Stimulated activated naive B cell treated with anti-CD40 and anti-IgM and Interleukin-4, amounts not matched to agents 10 μg/mL and 1 μg/mL and 100 μg/mL, for 72 hours (primary cell): ENCODE measurements around the gene GLS.

ENCODE experiments used
- ATAC-seq, 2 donors: fragments of 150-1000 bp; cut with Tn5 transposase; replicated peaks; 2 replicates each; pipeline ENCODE4 v1.10.0; 2021; ENCODE audit warnings: moderate library complexity in 1 of 2
- DNase-seq: peaks from one replicate; pipeline ENCODE4 v3.0.0; 2021
- H3K27ac Mint-ChIP-seq: one replicate; pipeline ENCODE4 v1.8.0; 2022; ENCODE audit warnings: mild to moderate bottlenecking, mixed read lengths
- H3K27me3 Mint-ChIP-seq, 2 donors: one replicate each; pipeline ENCODE4 v1.8.0; 2022; ENCODE audit warnings: mixed read lengths in 2 of 2
- H3K36me3 Mint-ChIP-seq, 2 donors: one replicate each; pipeline ENCODE4 v1.8.0; 2022; ENCODE audit warnings: mixed read lengths in 2 of 2, mild to moderate bottlenecking in 1 of 2
- H3K4me1 Mint-ChIP-seq, 2 donors: one replicate each; pipeline ENCODE4 v1.8.0; 2022; ENCODE audit warnings: mixed read lengths in 2 of 2, mild to moderate bottlenecking in 1 of 2
- H3K4me3 Mint-ChIP-seq, 2 donors: one replicate each; pipeline ENCODE4 v1.8.0; 2022; ENCODE audit warnings: mild to moderate bottlenecking in 2 of 2, mixed read lengths in 2 of 2, moderate library complexity in 1 of 2
- H3K9me3 Mint-ChIP-seq, 2 donors: one replicate each; pipeline ENCODE4 v1.8.0; 2022; ENCODE audit warnings: mixed read lengths in 2 of 2, mild to moderate bottlenecking in 1 of 2

GLS gene

DNA sequence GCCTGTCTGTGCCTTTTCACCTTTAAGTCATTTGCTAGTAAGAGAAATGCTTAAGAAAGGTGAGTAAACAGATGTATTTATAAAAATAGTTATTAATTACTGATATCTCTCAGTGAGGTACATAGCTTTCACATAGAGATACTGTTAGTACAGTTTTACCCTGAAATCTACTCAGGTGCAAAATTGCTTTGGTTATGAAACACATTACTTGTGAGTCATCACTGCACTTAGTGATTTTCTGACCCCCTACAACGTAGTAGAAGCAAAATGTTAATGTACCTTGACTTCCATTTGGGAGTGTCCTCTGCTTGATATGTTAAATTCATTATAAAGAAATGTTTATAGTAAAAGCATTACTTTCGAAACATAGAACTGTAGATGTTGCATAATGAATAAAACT is 6.5 kb downstream of the GLS start:
- peaks cover 33 to 74% of the 10 kb centered on the region in 2 donors for H3K4me1 Mint-ChIP-seq
- H3K4me3 Mint-ChIP-seq = no peak overlapping the region
- DNase-seq = no peak
- ATAC-seq = peak; percentile 66 to 71
- H3K27me3 Mint-ChIP-seq = no peaks in the 10 kb centered on the region
- no peak overlapping the region for H3K27ac Mint-ChIP-seq
- H3K36me3 Mint-ChIP-seq = peaks cover 18 to 35% of the 10 kb centered on the region in 2 donors
- H3K9me3 Mint-ChIP-seq = no peaks in the 10 kb centered on the region

DNA sequence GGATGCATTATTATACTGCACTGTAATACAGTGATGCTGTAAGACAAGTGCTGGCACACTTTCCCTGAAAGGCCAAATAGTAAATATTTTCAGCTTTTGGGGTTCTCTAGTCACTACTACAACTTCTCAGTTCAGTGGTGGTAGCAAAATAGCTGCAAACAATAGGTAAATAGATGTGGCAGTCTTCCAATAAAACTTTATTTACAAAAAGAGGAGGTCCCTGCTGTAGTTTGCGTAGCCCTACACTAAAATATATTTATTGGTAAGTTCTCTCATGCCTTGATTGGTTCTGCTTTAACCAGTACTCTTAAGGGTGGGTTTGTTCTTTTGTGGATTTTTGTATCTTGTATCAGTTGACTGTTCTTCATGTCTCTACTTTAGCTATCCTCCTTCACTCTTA is 7.8 kb downstream of the GLS start:
- peaks cover 18 to 32% of the 10 kb centered on the region in 2 donors for H3K36me3 Mint-ChIP-seq
- ATAC-seq (no peak), DNase-seq (no peak)
- no peak overlapping the region for H3K27ac Mint-ChIP-seq
- peak overlapping the region in 1 of 2 donors; percentile 9 for H3K4me3 Mint-ChIP-seq
- H3K9me3 Mint-ChIP-seq = no peaks in the 10 kb centered on the region
- H3K4me1 Mint-ChIP-seq = peaks cover 29 to 68% of the 10 kb centered on the region in 2 donors
- H3K27me3 Mint-ChIP-seq = no peaks in the 10 kb centered on the region

DNA sequence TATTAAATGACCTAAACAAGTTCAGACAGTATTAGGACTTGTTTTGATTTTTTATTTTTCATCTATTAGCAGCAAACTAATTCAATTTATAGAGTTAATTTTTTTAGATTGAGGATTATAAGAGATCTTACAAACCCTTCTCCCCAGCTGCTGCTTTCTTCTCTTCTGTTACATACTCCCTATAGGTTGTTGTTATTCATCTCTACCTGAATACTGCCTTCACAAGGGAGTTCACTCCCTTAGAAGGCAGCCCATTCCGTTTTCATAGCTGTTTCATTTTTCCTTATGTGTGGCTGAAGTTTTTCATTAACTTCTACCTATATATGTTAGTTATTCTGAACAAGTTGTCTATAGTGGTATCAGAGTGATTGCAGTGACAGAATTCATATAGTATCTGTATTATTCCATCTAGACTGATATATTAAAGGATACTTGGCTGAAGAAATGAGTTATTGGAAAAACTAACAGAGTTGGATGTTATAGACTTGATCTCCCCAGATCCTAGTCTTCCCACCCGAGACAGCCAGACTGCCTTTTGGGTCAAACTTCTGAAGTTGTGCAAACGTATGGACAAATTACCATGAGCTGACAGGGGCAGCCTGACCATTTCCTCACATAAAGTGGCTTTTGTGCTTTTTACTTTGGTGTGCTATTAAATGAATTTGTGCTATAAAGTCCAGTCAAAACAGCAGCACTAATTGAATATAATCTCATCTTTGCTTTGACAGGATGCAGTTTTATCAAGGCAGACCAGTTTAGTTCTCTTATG is 8.7 kb downstream of the GLS start:
- peaks cover 13 to 26% of the 10 kb centered on the region in 2 donors for H3K36me3 Mint-ChIP-seq
- DNase-seq (no peak), ATAC-seq (no peak)
- H3K27me3 Mint-ChIP-seq = no peaks in the 10 kb centered on the region
- H3K4me1 Mint-ChIP-seq = peaks cover 24 to 60% of the 10 kb centered on the region in 2 donors
- H3K9me3 Mint-ChIP-seq = no peaks in the 10 kb centered on the region
- no peak overlapping the region for H3K4me3 Mint-ChIP-seq
- H3K27ac Mint-ChIP-seq = peak overlapping the region; percentile 39

DNA sequence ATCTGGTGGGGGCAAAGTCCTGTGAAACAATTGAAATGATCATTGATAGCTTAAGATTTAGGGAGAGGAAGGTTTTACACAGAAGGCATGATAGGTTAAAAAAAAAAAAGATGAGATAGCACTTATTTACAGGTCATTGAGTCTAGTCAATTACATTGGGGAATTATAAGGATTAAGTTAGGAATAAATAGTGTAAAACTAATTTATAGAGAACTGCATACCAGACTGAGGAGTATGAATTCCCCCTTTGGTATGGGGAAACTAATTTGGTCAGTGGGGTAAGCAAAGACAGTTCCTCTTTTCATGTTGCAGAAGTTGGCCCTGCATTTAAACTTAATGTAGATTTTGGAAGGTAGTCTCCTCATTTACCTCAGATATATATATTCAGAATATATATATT is 10.8 kb downstream of the GLS start:
- Mint-ChIP-seq H3K36me3 (peaks cover 9 to 18% of the 10 kb centered on the region in 2 donors), H3K27me3 (no peaks in the 10 kb centered on the region), H3K4me1 (peaks cover 17 to 50% of the 10 kb centered on the region in 2 donors), H3K27ac (peak overlapping the region; percentile 32), H3K4me3 (peak overlapping the region; percentile 50 to 51), H3K9me3 (no peaks in the 10 kb centered on the region)
- DNase-seq (no peak), ATAC-seq (peak; percentile 92 to 93)

DNA sequence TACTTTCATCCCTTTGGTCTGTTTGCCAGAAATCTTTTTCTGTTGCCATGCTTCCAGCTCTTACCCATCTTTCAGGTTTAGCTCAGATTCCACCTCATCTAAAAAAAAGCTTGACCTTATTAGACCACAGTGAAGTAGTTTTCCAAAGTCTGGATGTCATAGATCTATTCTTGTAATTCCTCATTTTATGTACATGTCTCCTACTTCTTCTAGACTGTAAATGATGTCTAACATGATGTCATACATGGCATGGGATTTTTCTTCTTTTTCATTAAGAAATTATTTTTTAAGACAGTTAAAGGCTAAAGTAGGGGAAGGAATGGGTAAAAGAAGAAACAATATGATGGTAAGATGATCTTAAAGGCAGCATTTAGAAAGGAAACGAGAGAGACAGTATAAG is 11.3 kb downstream of the GLS start:
- Mint-ChIP-seq H3K4me3 (peak overlapping the region; percentile 45 to 47), H3K9me3 (no peaks in the 10 kb centered on the region), H3K27me3 (no peaks in the 10 kb centered on the region), H3K36me3 (peaks cover 13 to 24% of the 10 kb centered on the region in 2 donors), H3K27ac (no peak overlapping the region), H3K4me1 (peaks cover 17 to 52% of the 10 kb centered on the region in 2 donors)
- ATAC-seq (peak in 1 of 2 donors; percentile 20), DNase-seq (no peak)

DNA sequence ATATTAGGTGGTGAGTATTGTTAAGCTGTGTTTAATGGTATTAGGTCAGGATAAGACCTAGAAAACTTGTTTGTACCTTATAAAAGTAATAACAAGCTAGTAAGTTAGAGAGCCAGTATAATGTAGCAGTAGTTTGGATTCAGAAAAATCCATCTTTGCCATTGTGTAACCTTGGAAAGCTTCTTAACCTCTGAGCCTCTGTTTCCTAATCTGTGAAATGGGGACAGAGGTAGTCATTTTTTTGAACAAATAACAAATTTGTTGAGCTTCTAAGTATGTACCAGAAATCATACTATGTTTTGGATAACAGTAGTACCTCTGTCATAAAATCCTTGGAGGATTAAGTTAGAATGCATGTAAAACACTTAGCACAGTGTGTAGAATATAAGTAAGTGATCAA is 12.5 kb downstream of the GLS start:
- H3K27ac Mint-ChIP-seq = no peak overlapping the region
- ATAC-seq = no peak
- H3K4me3 Mint-ChIP-seq = no peak overlapping the region
- H3K9me3 Mint-ChIP-seq = no peaks in the 10 kb centered on the region
- peaks cover 16 to 44% of the 10 kb centered on the region in 2 donors for H3K4me1 Mint-ChIP-seq
- no peaks in the 10 kb centered on the region for H3K27me3 Mint-ChIP-seq
- DNase-seq = no peak
- H3K36me3 Mint-ChIP-seq = peaks cover 13 to 27% of the 10 kb centered on the region in 2 donors

DNA sequence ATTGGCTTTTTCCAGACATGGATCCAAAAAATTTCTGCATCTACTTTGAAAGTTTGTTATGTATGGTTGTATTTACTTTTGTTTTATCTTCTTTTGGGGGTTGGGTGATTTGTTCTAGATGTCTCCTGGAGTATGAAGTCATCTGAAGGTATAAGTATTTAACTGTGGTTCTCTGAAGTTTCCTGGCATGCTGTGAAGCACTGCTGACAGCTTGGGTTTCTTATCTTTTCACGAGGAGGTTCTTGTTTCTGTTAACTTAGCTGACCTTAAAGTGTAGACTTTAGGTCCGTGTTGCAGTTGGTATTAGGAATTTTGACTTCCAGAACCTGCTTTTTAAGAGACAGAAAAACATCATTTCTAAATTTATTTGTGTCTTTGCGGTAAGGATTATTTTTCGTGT is 15.9 kb downstream of the GLS start:
- Mint-ChIP-seq H3K27ac (no peak overlapping the region), H3K9me3 (no peaks in the 10 kb centered on the region), H3K36me3 (peaks cover 6 to 18% of the 10 kb centered on the region in 2 donors), H3K4me1 (peaks cover 4 to 16% of the 10 kb centered on the region in 2 donors), H3K27me3 (no peaks in the 10 kb centered on the region), H3K4me3 (no peak overlapping the region)
- no peak for DNase-seq
- no peak for ATAC-seq

DNA sequence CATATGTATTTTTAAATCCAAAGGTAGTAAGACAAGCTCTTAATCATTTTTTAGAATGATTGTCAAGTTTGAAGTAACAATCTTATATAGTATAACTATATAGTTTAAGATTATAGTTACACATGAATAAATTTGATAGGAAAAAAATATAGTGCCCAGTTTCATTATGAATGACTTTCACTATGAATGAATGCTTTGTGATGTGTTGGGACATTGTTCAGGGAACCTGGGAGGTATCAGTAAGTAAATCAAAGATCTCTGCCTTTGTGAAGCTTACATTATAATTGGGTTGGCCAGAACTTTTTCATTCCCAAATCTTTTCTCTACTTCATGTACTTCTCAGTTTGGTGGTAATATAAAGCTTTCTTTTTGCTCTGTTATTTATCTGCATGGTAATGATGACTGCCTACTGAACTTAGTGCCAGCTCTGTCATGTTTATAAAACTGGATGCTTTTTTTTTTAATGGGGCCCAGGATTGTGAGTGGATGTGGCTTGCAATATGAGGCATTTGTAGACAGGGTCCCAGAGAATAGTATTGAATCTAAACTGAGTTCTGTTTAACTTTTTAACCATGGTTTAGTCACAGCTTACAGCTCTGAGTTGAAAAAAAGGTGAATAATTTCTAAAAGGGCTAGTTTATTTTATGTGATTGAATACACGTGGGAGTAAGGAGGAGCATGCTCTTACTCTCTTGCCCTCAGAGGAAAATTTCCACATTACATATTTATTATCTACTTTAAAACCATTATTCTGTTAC is 23.3 kb downstream of the GLS start:
- H3K9me3 Mint-ChIP-seq = no peaks in the 10 kb centered on the region
- no peaks in the 10 kb centered on the region for H3K27me3 Mint-ChIP-seq
- ATAC-seq (no peak), DNase-seq (no peak)
- peaks cover 12 to 27% of the 10 kb centered on the region in 2 donors for H3K36me3 Mint-ChIP-seq
- H3K27ac Mint-ChIP-seq = no peak overlapping the region
- H3K4me1 Mint-ChIP-seq = peaks cover 1 to 4% of the 10 kb centered on the region in 2 donors
- no peak overlapping the region for H3K4me3 Mint-ChIP-seq

DNA sequence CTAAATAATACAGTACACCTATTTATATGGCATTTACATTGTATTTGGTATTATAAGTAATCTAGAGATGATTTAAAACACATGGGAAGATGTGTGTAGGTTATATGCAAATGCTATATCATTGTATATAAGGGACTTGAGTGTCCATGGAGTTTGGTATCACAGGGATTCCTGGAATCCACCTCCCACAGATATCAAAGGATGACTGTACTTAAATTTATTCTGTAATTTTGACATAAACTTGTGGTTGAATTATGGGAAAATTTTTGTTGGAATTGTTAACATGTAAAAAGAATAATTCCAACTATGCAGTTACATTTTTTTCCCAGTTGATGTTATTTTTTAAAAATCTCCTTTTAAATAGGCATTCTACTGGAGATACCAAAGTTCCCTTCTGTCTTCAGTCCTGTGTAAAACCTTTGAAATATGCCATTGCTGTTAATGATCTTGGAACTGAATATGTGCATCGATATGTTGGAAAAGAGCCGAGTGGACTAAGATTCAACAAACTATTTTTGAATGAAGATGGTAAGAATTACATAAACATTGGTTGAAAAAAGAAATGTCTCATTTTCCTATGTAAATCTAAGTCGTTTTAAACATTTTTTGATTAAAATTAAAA is 24.1 kb downstream of the GLS start:
- Mint-ChIP-seq H3K27ac (no peak overlapping the region), H3K4me1 (peaks cover 3 to 4% of the 10 kb centered on the region in 2 donors), H3K4me3 (no peak overlapping the region), H3K9me3 (no peaks in the 10 kb centered on the region), H3K27me3 (no peaks in the 10 kb centered on the region), H3K36me3 (peaks cover 12 to 30% of the 10 kb centered on the region in 2 donors)
- no peak for ATAC-seq
- no peak for DNase-seq

DNA sequence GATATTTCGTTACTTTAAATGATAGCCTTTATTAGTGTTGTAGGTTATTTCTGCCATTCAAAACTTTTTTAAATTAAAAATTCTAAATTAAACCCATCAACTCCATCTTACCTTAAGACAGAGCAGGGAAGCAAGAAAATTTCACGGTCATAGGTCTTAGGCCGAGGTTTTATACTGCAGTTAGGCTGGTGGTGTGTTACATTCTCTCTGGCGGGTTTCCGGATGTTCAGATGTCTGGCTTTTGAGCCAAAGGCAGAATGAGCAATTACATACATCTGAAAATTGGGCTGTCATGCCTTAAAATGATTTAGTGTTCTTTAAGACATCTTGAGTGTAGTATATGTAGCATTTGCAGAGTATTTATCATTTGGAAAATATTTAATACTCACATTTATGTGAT is 27.9 kb downstream of the GLS start:
- ATAC-seq = no peak
- no peaks in the 10 kb centered on the region for H3K27me3 Mint-ChIP-seq
- no peaks in the 10 kb centered on the region for H3K9me3 Mint-ChIP-seq
- H3K4me3 Mint-ChIP-seq = no peak overlapping the region
- H3K36me3 Mint-ChIP-seq = peaks cover 12 to 25% of the 10 kb centered on the region in 2 donors
- H3K4me1 Mint-ChIP-seq = peaks cover 3 to 4% of the 10 kb centered on the region in 2 donors
- no peak for DNase-seq
- H3K27ac Mint-ChIP-seq = no peak overlapping the region

DNA sequence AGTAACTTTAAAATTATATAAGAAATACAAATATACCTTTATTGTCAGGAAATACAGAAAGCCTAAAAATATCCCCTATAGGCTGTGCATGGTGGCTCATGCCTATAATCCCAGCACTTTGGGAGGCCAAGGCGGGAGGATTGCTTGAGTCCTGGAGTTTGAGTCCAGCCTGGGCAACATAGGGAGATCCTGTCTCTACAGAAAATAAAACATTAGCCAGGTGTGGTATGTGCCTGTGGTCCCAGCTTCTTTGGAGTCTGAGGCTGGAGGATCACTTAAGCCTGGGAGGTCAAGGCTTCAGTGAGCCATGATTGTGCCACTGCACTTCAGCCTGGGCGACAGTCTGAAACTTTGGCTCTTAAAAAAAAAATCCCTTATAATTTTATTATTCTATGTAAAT is 29.1 kb downstream of the GLS start:
- H3K4me1 Mint-ChIP-seq = peaks cover 2 to 4% of the 10 kb centered on the region in 2 donors
- ATAC-seq = no peak
- DNase-seq = no peak
- no peak overlapping the region for H3K27ac Mint-ChIP-seq
- H3K4me3 Mint-ChIP-seq = no peak overlapping the region
- H3K9me3 Mint-ChIP-seq = no peaks in the 10 kb centered on the region
- H3K36me3 Mint-ChIP-seq = peaks cover 9 to 22% of the 10 kb centered on the region in 2 donors
- H3K27me3 Mint-ChIP-seq = no peaks in the 10 kb centered on the region

DNA sequence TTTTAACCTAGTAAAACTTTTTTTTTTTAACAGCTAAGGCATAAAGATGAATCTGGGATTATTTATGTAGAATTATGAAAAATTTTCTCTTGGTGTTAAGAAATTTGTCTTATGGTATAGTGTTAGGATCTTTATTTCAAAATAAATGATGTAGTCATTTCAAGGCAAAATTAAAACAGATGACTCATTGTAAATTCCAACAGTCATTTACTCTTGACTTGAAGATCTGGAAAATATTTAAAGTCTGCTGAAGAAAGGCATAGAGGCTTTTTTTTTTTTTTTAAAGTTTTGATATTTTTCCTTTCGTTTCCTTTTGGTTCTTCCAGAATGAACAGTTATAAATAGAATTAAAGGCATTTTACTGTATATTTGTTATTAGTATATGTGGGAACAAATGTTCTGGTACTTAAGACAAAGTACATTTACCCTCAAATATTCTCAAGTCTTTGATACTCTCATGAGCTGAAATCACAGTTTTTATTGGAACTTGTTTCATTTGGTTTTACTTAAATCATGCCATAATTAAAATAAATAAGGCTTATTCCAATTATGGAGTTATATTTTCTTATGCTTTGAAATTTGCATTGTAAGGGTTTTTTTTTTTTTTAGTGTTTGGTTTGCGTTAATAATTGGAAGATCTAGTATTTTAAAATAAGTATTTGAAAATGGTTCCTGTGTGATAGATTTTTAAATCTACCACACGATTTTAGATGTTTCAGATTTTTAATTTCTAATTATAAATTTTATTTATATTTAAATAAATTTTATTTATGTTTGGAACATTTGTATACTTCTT is 29.9 kb downstream of the GLS start:
- no peak for DNase-seq

DNA sequence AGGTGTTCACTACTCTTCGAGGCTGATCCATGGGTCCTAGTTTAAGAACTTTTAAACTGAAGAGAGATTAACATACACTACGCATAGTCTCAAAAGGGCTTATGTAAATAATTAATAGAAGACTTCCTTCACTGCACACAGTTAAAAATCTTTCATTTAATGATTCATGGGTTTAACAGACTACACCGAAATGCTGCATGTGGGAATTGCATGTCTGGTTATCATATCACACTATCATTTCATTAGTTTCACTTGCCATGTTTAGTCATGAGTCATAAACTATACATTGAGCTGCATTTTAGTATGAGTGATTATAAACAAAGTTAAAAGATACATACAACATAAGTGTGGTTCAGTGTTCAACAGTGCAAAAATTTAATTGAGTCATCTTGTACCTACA is 31.2 kb downstream of the GLS start:
- H3K36me3 Mint-ChIP-seq = peaks cover 16 to 23% of the 10 kb centered on the region in 2 donors
- no peak overlapping the region for H3K4me3 Mint-ChIP-seq
- DNase-seq = no peak
- no peak overlapping the region for H3K27ac Mint-ChIP-seq
- peaks cover 2 to 4% of the 10 kb centered on the region in 2 donors for H3K4me1 Mint-ChIP-seq
- H3K9me3 Mint-ChIP-seq = no peaks in the 10 kb centered on the region
- peak; percentile 55 to 71 for ATAC-seq
- no peaks in the 10 kb centered on the region for H3K27me3 Mint-ChIP-seq

More for the DNA sequence above, 29.9 kb downstream of the GLS start:
- Mint-ChIP-seq H3K27ac (no peak overlapping the region), H3K27me3 (no peaks in the 10 kb centered on the region), H3K9me3 (no peaks in the 10 kb centered on the region), H3K36me3 (peaks cover 10 to 18% of the 10 kb centered on the region in 2 donors), H3K4me1 (peaks cover 2 to 4% of the 10 kb centered on the region in 2 donors), H3K4me3 (no peak overlapping the region)
- ATAC-seq = no peak

DNA sequence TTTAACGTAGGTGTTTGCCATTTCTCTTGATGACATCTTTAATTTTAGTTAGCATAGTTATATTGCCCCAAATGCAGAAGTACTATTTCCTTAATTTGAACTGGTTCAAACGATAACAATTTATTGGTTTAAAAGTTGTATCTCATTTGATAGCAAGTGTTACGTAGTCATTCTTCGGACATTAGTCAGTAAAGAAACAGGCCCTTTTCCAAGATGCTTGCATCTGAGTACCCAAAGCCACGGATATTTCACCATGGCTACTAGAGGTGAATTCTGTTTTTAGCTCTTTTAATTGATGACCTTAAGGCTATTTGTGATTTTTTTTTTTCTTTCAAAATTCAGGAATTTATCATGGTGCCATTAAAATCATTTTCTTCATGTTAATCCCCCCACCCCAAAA is 32.1 kb downstream of the GLS start:
- Mint-ChIP-seq H3K4me1 (peaks cover 2% of the 10 kb centered on the region in 2 donors), H3K36me3 (peaks cover 23 to 27% of the 10 kb centered on the region in 2 donors), H3K27ac (no peak overlapping the region), H3K4me3 (no peak overlapping the region), H3K27me3 (no peaks in the 10 kb centered on the region), H3K9me3 (no peaks in the 10 kb centered on the region)
- ATAC-seq = no peak
- DNase-seq = no peak
